NCI-H2107 (cell line): ENCODE measurements around the gene IQCH.

Source experiments
- DNase-seq: peaks from one replicate; lab custom pipeline; 2025; lab: John Stamatoyannopoulos, UW

Gene IQCH

DNA sequence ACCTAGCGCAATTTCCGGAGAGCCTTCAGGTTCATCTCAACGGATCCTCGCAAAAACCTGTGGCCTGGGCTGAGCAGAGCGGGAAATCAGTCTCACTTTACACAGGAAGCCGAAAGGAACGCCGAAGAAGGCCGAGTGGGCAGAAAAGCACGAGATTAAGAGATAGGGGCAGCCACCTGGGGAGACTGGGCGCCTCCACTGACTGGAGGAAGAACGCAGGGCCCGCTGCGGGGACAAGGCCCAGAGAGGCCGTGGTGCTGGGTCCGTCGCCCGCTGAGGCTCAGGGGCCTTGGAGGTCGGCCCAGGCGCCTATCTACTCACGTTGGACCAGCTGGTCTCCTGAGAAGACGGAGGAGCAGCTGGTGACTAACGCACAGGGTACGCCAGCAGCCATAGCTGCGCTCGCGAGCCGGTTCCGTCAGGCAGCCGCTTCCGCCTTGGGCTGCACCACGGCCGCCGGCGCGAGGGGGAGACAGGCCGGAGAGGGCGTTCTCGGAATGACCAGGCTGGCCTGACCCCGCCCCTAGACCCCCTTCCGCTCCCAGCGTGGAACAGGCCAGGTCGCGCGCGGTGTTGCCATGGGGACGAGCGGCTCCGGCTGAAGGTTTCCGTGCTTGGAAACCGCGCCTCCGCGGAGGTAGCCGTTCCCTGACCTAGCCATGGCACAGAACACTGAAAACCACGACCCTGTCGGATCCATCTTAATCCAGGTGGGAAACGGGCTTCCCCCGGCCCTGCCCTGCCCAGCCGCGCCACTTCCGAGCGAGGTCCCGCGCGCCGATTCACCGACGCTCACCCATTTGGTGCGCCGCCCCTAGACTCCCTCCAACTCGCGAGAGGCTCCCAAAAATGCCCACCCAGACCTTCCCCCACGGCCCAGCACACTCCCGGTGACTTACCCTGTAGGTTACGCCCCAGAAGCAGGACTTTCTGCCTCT lies at the start of gene IQCH, which contains the start of gene AAGAB:
IQCH (plus strand) TSS at position 549 of the 938 bp plus-strand sequence; CDS start at position 660, 111 bp downstream.
AAGAB (minus strand) TSS at position 424 of the 938 bp plus-strand sequence; CDS start at position 394, 30 bp downstream.
- DNase-seq = peak; percentile 82

- no peak for DNase-seq
Observed at GRCh38 chr15:67207555-67208207, 46.9 kb upstream of the IQCH start.

DNA sequence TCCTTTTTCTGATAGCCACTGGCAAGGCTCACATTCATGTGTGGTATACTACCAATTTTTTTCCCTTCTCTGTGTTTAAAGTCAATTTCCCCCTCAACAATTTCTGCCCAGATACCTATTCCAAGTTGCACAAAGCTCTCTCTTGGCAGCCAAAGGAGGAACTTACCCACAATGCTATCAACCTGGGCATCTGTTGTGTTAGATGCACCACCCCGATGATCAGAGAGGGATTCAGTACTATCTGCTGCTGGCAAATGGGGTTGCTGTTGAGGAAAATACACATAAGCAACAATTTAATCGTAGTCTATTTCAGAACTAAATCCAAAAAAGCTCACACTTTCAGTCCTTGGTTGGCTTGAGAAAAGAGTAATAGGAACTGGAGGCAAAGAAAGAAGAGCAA lies 46.2 kb upstream of the IQCH start:
- DNase-seq = no peak

DNA sequence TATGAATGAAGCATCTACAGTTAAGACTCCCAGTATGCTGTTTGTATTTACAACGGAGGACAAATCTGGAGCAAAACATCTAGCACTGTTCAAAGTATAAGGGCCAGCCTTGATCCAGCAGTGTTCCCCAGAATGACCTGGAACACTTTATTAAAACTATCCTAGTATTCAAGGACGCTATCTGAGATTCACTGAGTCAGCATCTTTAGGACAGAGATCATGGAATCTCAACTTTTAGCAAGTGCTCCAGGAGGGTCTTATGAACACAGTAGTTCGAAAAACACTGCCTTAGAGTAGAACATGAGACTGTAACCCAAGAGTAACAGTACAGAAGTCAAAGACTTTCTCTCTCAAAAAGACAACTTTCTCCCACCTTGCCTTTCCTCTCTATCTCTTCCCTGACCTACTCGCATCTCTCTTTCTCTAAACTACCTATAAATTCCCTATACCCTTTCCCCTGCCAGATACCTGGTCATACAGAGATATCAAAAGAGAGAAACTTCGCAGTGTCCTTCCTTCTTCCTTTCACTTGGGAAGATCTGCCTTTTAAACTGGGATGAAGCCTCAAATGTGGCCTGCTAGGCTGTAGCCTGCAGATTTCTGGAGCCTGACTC lies 43.9 kb upstream of the IQCH start:
- DNase-seq = no peak

GRCh38 chr15:67212684-67213367 lies 41.8 kb upstream of the IQCH start:
- no peak for DNase-seq

GRCh38 chr15:67215102-67215501 lies 39.5 kb upstream of the IQCH start:
- DNase-seq = no peak

DNA sequence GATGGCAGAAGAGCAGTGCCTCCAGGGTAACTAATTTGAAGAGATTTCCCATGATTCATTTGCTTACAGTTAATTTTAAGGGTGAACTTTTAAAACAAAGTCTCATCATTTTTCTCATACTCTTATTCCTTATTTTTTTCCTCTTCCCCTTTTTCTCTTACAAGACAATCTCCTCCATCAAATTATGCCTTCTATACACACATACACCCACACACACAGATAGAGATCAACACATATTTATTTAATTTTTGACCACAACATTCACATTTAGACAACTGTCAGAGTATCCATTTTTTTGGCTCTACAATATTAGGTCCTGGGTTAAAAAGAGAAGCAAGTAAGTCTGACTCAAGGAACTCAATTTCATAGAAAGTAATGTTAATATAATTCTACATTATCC lies 37.7 kb upstream of the IQCH start:
- no peak for DNase-seq

DNA sequence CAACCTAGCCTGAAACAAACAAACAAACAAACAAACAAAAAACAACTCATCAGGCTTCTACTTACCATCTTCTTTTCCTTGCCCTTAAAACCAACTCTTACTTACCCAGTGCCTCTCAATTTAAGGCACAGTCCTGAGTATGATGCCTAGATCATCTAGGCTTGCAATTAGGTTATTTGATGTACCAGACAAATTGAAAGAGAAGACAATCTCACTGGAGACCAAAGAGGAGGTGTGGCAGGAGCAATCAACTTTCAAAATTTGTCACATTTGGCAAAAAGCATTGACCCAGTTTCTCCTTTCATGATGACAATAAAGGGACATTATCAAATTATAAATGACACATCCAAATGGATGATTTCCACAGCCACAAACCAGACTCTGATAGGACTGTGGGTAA lies 36.2 kb upstream of the IQCH start:
- DNase-seq = no peak

GRCh38 chr15:67219288-67219687 lies 35.3 kb upstream of the IQCH start:
- DNase-seq = no peak

DNA sequence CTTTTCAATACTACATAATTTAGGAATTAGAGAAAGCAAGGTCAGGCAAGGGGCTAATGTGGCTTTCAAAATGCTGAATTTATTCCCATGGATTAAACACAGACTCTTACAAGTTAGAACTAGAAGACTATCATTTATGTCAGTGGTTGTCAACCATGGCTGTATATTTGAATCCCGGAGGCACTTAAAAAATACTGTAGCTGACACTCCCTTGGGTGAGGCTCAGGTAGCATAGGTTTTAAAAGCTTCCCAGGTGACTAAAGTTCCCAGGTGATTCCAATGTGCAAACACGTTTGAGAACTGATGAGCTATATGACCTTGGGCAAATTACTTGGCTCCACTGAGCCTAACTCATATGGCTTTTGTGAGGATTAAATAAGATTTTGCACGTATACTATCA lies 29.7 kb upstream of the IQCH start:
- no peak for DNase-seq

DNA sequence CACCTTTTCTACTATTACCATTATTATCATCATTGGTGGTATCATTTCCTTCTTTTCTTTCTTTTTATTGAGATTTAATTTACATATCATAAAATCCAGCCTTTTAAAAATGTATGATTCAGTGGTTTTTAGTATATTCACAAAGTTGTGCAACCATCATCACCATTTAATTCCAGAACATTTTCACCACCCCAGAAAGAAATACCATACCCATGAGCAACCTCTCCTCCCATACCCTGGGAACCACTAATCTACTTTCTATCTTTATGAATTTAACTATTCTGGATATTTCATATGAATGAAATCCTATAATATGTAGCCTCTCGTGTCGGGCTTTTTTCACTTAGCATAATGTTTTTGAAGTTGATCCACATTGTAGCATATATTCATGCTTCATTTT lies 29.2 kb upstream of the IQCH start:
- DNase-seq = no peak

DNA sequence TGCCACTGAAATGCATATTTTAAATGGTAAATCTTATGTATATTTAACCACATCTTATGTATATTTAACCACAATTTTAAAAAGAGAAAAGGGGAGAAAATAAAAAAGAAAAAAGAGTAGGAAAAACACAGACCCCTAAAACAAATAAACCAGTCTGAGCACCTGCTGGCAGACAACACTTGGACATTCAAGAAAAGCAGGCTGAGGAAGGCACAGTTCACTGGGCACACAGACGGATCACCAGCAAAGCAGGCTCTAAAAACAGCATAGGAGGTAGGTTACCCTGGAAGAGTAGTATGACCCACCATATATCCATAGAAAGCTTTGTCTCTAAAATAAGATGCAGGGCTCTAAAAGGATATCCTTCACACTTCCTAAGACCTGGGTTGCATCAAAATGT lies 27.2 kb upstream of the IQCH start:
- DNase-seq = no peak

- DNase-seq = no peak
Observed at GRCh38 chr15:67227846-67228245, 26.7 kb upstream of the IQCH start.

DNA sequence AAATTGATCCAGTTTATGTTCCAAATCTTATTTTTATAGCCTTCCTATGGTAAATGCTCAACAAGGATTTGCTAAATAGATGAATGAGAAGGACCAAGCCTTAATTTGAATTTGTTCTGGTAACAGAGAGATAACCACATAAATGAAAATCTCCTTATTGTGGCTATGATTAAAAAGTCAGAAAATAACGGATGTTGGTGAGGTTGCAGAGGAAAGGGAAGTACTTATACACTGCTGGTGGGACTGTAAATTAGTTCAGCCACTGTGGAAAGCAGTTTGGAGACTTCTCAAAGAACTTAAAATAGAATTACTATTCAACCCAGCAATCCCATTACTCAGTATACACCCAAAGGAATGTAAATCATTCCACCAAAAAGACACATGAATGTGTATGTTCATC lies 26.3 kb upstream of the IQCH start:
- no peak for DNase-seq

GRCh38 chr15:67230504-67230903 lies 24.1 kb upstream of the IQCH start:
- no peak for DNase-seq

- no peak for DNase-seq
Observed at GRCh38 chr15:67232591-67232990, 22.0 kb upstream of the IQCH start.

- DNase-seq = no peak
Observed at GRCh38 chr15:67240235-67241131, 14.1 kb upstream of the IQCH start.

- DNase-seq = no peak
Observed at GRCh38 chr15:67241132-67241855, 13.3 kb upstream of the IQCH start.

DNA sequence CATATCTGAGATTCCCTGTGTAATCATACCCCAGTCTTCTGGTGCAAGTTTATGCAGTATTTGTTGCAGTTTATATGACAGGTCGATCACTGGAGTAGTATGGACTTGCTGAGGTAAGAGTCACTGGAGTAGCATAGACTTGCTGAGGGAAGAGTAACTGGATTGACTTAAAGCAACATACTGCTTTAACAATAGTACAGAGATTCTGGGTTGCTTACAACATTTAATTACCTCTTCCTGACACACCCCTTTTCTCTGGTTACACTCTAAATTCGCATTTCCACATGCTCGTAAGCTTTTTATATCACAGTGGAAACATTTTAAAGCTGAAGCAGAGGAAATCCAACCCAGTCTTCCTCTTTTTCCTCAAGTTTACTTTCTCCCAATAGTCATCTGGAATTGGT lies 11.9 kb upstream of the IQCH start:
- DNase-seq = no peak

- DNase-seq = no peak
Observed at GRCh38 chr15:67244971-67245478, 9.6 kb upstream of the IQCH start.
